GM21367 (cell line): Measurements from ENCODE around the gene CDH13.

Source experiments
- ATAC-seq: cut with Tn5 transposase; IDR thresholded peaks from one replicate; pipeline ENCODE4 v1.9.1; 2021; ENCODE audit not compliant: unreplicated experiment

Gene CDH13

GRCh38 chr16:83689385-83689831, 1062.6 kb downstream of the CDH13 start:
- no peak for ATAC-seq

GRCh38 chr16:83692224-83692623, 1065.5 kb downstream of the CDH13 start:
- no peak for ATAC-seq

GRCh38 chr16:83698964-83699363, 1072.2 kb downstream of the CDH13 start:
- no peak for ATAC-seq

GRCh38 chr16:83699817-83700216, 1073.0 kb downstream of the CDH13 start:
- no peak for ATAC-seq

- no peak for ATAC-seq
These were observed 1074.1 kb downstream of the CDH13 start for GRCh38 chr16:83700918-83701317.

- no peak for ATAC-seq
These were observed 1074.7 kb downstream of the CDH13 start for GRCh38 chr16:83701494-83701893.

GRCh38 chr16:83704656-83705055, 1077.9 kb downstream of the CDH13 start:
- ATAC-seq = no peak

GRCh38 chr16:83705856-83706255, 1079.1 kb downstream of the CDH13 start:
- no peak for ATAC-seq

GRCh38 chr16:83706394-83706793, 1079.6 kb downstream of the CDH13 start:
- no peak for ATAC-seq

GRCh38 chr16:83711069-83711468, 1084.3 kb downstream of the CDH13 start:
- no peak for ATAC-seq

- ATAC-seq = no peak
These were observed 1086.8 kb downstream of the CDH13 start for GRCh38 chr16:83713597-83713996.

- ATAC-seq = no peak
These were observed 1087.5 kb downstream of the CDH13 start for GRCh38 chr16:83714286-83714685.

GRCh38 chr16:83715217-83715920, 1088.6 kb downstream of the CDH13 start:
- ATAC-seq = no peak

- ATAC-seq = no peak
These were observed 1090.5 kb downstream of the CDH13 start for GRCh38 chr16:83717308-83717707.

- ATAC-seq = no peak
These were observed 1091.0 kb downstream of the CDH13 start for GRCh38 chr16:83717814-83718213.

GRCh38 chr16:83720213-83720612, 1093.4 kb downstream of the CDH13 start:
- ATAC-seq = no peak

GRCh38 chr16:83720981-83721380, 1094.2 kb downstream of the CDH13 start:
- ATAC-seq = no peak

- ATAC-seq = no peak
These were observed 1094.9 kb downstream of the CDH13 start for GRCh38 chr16:83721676-83722075.

- no peak for ATAC-seq
These were observed 1095.9 kb downstream of the CDH13 start for GRCh38 chr16:83722456-83723183.

GRCh38 chr16:83723244-83723643, 1096.5 kb downstream of the CDH13 start:
- no peak for ATAC-seq

- ATAC-seq = no peak
These were observed 1097.1 kb downstream of the CDH13 start for GRCh38 chr16:83723901-83724300.

- no peak for ATAC-seq
These were observed 1097.8 kb downstream of the CDH13 start for GRCh38 chr16:83724585-83724984.
